HG02588 (cell line): Measurements from ENCODE around the gene CFL1.

Experiments used
- ATAC-seq: cut with Tn5 transposase; IDR thresholded peaks from one replicate; pipeline ENCODE4 v1.9.1; 2021; ENCODE audit warnings: mild to moderate bottlenecking, moderate library complexity; ENCODE audit not compliant: unreplicated experiment

The CFL1 gene

GRCh38 chr11:65809496-65809895 is 48.5 kb downstream of the CFL1 start:
- ATAC-seq, result no peak

DNA sequence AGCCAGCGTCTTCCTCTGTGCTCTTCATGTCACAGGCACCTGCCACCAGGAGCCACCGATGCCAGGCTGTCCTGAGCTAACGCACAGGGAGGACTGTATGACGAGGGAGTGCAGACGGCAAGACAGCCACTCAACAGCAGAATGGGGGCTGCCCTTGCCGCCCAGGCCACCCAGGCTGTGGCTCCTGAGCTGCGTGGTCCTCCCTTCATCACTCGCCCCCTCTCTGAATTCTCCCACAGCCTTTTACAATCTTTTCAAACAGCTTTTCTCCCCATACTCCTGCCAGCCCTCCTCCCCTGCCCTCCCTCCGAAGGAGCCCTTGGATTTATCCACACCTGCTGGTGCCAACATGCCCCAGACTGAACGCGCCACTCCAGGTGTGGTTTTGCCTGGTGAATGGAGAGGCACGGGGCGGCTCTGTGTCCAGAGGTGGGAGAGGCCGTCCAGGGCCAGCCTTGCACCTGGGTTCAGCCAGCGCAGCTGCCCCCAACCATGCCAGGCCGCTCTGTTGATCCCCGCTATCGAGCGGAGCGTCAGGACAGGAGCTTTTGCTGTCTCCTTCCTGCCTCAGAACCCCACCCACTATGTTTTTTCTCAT is 49.1 kb downstream of the CFL1 start:
- no peak for ATAC-seq

DNA sequence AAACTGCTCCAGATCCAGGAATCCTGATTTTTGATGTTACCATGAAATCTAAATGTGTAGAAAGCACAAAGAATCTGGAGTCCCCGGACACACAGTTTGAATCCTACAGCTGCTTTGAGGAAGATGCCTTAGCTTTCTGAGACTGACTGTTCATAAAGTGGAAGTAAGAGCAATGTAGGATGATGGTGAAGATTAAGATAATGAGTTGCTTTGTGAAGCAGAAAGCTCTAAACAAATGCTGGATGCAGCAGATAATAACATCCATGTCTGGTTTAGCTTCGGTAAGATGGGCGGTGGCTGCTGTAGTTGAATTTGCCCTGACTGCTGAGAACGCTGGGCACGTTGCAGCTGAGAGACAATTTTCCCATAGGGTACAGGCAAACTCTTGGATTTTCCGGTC is 51.0 kb downstream of the CFL1 start:
- ATAC-seq, result no peak
